Memory B cell (primary cell): ENCODE measurements around the gene GATB.

ENCODE experiments used
- ATAC-seq: fragments of 150-1000 bp; cut with Tn5 transposase; 2 replicates; pipeline ENCODE4 v1.10.0; 2021; ENCODE audit warnings: low read depth, mild to moderate bottlenecking, moderate library complexity
- DNase-seq, 2 donors: peaks; one replicate each; pipeline ENCODE4 v3.0.0; 2022; ENCODE audit warnings: low spot score in 2 of 2
- H3K27ac Mint-ChIP-seq: one replicate; pipeline ENCODE4 v1.8.0; 2022; ENCODE audit warnings: mild to moderate bottlenecking, moderate library complexity, mixed read lengths
- H3K27me3 Mint-ChIP-seq: one replicate; pipeline ENCODE4 v1.8.0; 2022; ENCODE audit warnings: mixed read lengths
- H3K36me3 Mint-ChIP-seq: one replicate; pipeline ENCODE4 v1.8.0; 2022; ENCODE audit warnings: mild to moderate bottlenecking, mixed read lengths
- H3K4me1 Mint-ChIP-seq: one replicate; pipeline ENCODE4 v1.8.0; 2022; ENCODE audit warnings: mixed read lengths
- H3K4me3 Mint-ChIP-seq: one replicate; pipeline ENCODE4 v1.8.0; 2022; ENCODE audit warnings: mild to moderate bottlenecking, moderate library complexity, mixed read lengths
- H3K9me3 Mint-ChIP-seq: one replicate; pipeline ENCODE4 v1.8.0; 2022; ENCODE audit warnings: mixed read lengths

GATB gene

GRCh38 chr4:151675411-151675971 lies 85.3 kb downstream of the GATB start:
- Mint-ChIP-seq H3K9me3 (no peaks in the 10 kb centered on the region), H3K27me3 (no peaks in the 10 kb centered on the region), H3K4me3 (no peak overlapping the region), H3K4me1 (no peaks in the 10 kb centered on the region), H3K27ac (no peak overlapping the region), H3K36me3 (peaks cover 24% of the 10 kb centered on the region)
- DNase-seq (no peak), ATAC-seq (no peak)

- ATAC-seq (no peak), DNase-seq (no peak)
- no peaks in the 10 kb centered on the region for H3K4me1 Mint-ChIP-seq
- H3K27ac Mint-ChIP-seq, result no peak overlapping the region
- H3K27me3 Mint-ChIP-seq, result no peaks in the 10 kb centered on the region
- peaks cover 21% of the 10 kb centered on the region for H3K36me3 Mint-ChIP-seq
- H3K4me3 Mint-ChIP-seq, result no peak overlapping the region
- no peaks in the 10 kb centered on the region for H3K9me3 Mint-ChIP-seq
Observed at GRCh38 chr4:151674804-151675391, 85.9 kb downstream of the GATB start.

GRCh38 chr4:151673908-151674520 lies 86.8 kb downstream of the GATB start:
- no peaks in the 10 kb centered on the region for H3K27me3 Mint-ChIP-seq
- H3K4me3 Mint-ChIP-seq, result no peak overlapping the region
- H3K27ac Mint-ChIP-seq, result no peak overlapping the region
- peaks cover 14% of the 10 kb centered on the region for H3K36me3 Mint-ChIP-seq
- no peaks in the 10 kb centered on the region for H3K4me1 Mint-ChIP-seq
- no peaks in the 10 kb centered on the region for H3K9me3 Mint-ChIP-seq
- DNase-seq, result no peak
- ATAC-seq, result no peak

- Mint-ChIP-seq H3K4me1 (no peaks in the 10 kb centered on the region), H3K9me3 (no peaks in the 10 kb centered on the region), H3K27me3 (no peaks in the 10 kb centered on the region), H3K27ac (no peak overlapping the region), H3K36me3 (peaks cover 7% of the 10 kb centered on the region), H3K4me3 (no peak overlapping the region)
- ATAC-seq, result no peak
- no peak for DNase-seq
Observed at GRCh38 chr4:151672996-151673395, 87.8 kb downstream of the GATB start.

- peaks cover under 1% of the 10 kb centered on the region for H3K36me3 Mint-ChIP-seq
- ATAC-seq (no peak), DNase-seq (no peak)
- no peaks in the 10 kb centered on the region for H3K9me3 Mint-ChIP-seq
- H3K4me3 Mint-ChIP-seq, result no peak overlapping the region
- H3K27ac Mint-ChIP-seq, result no peak overlapping the region
- no peaks in the 10 kb centered on the region for H3K4me1 Mint-ChIP-seq
- no peaks in the 10 kb centered on the region for H3K27me3 Mint-ChIP-seq
Observed at GRCh38 chr4:151671541-151672059, 89.2 kb downstream of the GATB start.

- Mint-ChIP-seq H3K36me3 (no peaks in the 10 kb centered on the region), H3K9me3 (no peaks in the 10 kb centered on the region), H3K27ac (no peak overlapping the region), H3K4me1 (no peaks in the 10 kb centered on the region), H3K27me3 (no peaks in the 10 kb centered on the region), H3K4me3 (no peak overlapping the region)
- ATAC-seq (no peak), DNase-seq (no peak)
Observed at GRCh38 chr4:151670843-151671242, 90.0 kb downstream of the GATB start.

- H3K27ac Mint-ChIP-seq, result no peak overlapping the region
- no peak for ATAC-seq
- H3K27me3 Mint-ChIP-seq, result no peaks in the 10 kb centered on the region
- DNase-seq, result no peak
- H3K36me3 Mint-ChIP-seq, result no peaks in the 10 kb centered on the region
- H3K4me3 Mint-ChIP-seq, result no peak overlapping the region
- no peaks in the 10 kb centered on the region for H3K9me3 Mint-ChIP-seq
- no peaks in the 10 kb centered on the region for H3K4me1 Mint-ChIP-seq
Observed at GRCh38 chr4:151669990-151670389, 90.8 kb downstream of the GATB start.

GRCh38 chr4:151668689-151669402 lies 92.0 kb downstream of the GATB start:
- no peak for DNase-seq
- Mint-ChIP-seq H3K36me3 (no peaks in the 10 kb centered on the region), H3K9me3 (no peaks in the 10 kb centered on the region), H3K27me3 (no peaks in the 10 kb centered on the region), H3K4me3 (no peak overlapping the region), H3K27ac (no peak overlapping the region), H3K4me1 (no peaks in the 10 kb centered on the region)
- no peak for ATAC-seq

GRCh38 chr4:151667666-151668065 lies 93.1 kb downstream of the GATB start:
- no peak for DNase-seq

GRCh38 chr4:151667048-151667447 lies 93.8 kb downstream of the GATB start:
- no peaks in the 10 kb centered on the region for H3K36me3 Mint-ChIP-seq
- H3K27me3 Mint-ChIP-seq, result no peaks in the 10 kb centered on the region
- no peaks in the 10 kb centered on the region for H3K9me3 Mint-ChIP-seq
- no peak overlapping the region for H3K4me3 Mint-ChIP-seq
- H3K27ac Mint-ChIP-seq, result no peak overlapping the region
- no peak for ATAC-seq
- no peak for DNase-seq
- no peaks in the 10 kb centered on the region for H3K4me1 Mint-ChIP-seq

More at GRCh38 chr4:151667666-151668065, 93.1 kb downstream of the GATB start:
- H3K4me3 Mint-ChIP-seq, result no peak overlapping the region
- H3K27me3 Mint-ChIP-seq, result no peaks in the 10 kb centered on the region
- no peaks in the 10 kb centered on the region for H3K9me3 Mint-ChIP-seq
- no peak for ATAC-seq
- no peaks in the 10 kb centered on the region for H3K4me1 Mint-ChIP-seq
- no peaks in the 10 kb centered on the region for H3K36me3 Mint-ChIP-seq
- H3K27ac Mint-ChIP-seq, result no peak overlapping the region

GRCh38 chr4:151666501-151666900 lies 94.3 kb downstream of the GATB start:
- Mint-ChIP-seq H3K9me3 (no peaks in the 10 kb centered on the region), H3K36me3 (no peaks in the 10 kb centered on the region), H3K27ac (no peak overlapping the region), H3K4me3 (no peak overlapping the region), H3K27me3 (no peaks in the 10 kb centered on the region), H3K4me1 (no peaks in the 10 kb centered on the region)
- ATAC-seq, result no peak
- no peak for DNase-seq

GRCh38 chr4:151665785-151666127 lies 95.1 kb downstream of the GATB start:
- H3K36me3 Mint-ChIP-seq, result no peaks in the 10 kb centered on the region
- no peaks in the 10 kb centered on the region for H3K27me3 Mint-ChIP-seq
- H3K4me1 Mint-ChIP-seq, result no peaks in the 10 kb centered on the region
- ATAC-seq (no peak), DNase-seq (no peak)
- no peak overlapping the region for H3K27ac Mint-ChIP-seq
- H3K9me3 Mint-ChIP-seq, result no peaks in the 10 kb centered on the region
- no peak overlapping the region for H3K4me3 Mint-ChIP-seq

- ATAC-seq (no peak), DNase-seq (no peak)
- Mint-ChIP-seq H3K9me3 (no peaks in the 10 kb centered on the region), H3K27me3 (no peaks in the 10 kb centered on the region), H3K4me1 (no peaks in the 10 kb centered on the region), H3K4me3 (no peak overlapping the region), H3K27ac (no peak overlapping the region), H3K36me3 (no peaks in the 10 kb centered on the region)
Observed at GRCh38 chr4:151665022-151665784, 95.6 kb downstream of the GATB start.

- Mint-ChIP-seq H3K9me3 (no peaks in the 10 kb centered on the region), H3K27me3 (no peaks in the 10 kb centered on the region), H3K4me1 (no peaks in the 10 kb centered on the region), H3K36me3 (no peaks in the 10 kb centered on the region), H3K27ac (no peak overlapping the region), H3K4me3 (no peak overlapping the region)
- no peak for DNase-seq
- no peak for ATAC-seq
Observed at GRCh38 chr4:151664289-151664688, 96.5 kb downstream of the GATB start.
